ENCODE results near the gene ZBTB7B.

The ZBTB7B gene

DNA sequence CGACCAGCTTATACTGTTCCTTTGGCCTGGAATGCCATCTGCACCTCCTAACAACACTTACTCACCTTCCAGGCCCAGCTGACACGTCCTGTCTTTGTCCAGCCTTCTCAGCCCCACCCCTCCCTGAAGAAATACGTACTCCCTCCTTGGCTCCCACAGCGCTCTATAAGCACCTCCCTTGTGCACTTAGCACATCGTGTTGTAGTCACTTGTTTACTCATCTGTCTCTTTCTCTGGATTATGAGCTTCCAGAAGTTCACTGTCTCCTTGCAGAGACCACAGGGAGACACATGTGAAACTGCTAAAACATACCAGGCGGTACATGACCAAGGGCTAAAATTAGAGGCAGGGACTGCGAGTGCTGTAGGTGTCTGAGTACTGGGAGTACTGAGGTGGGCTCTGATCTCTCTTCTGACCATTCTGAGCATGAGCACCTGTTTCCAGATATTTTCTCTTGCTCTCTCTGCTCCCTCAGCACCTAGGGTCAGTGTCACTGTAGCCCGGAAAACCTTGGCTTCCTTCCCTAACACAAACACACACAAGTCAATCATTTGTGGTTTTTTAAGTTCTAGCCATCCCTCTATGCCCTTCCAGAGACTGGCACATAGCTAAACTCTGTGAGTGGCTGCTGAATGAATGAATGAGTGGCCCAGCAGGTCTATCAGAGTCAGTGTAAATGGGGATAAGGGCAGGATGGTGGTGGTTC, 36.2 kb downstream of the ZBTB7B start:
- no peak for DNase-seq (ENCODE audit: low spot score)

DNA sequence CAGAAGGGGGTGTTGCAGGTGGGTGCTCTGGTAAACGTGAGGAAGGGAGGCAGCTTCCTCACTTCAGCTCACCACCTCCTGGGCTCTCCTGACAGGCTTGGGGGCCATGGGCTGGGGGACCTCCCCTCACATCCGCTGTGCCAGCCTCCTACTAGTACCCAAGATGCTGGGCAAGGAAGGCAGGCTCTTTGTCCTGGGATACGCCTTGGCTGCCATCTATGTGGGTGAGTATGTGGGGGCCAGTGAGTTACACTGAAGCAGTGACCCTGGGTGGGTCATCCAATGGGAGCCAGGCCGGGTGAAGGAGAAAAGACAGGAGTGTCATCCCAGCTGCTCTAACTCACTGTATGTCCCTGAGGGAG, 36.7 kb downstream of the ZBTB7B start:
- no peak for DNase-seq (ENCODE audit: low spot score)

DNA sequence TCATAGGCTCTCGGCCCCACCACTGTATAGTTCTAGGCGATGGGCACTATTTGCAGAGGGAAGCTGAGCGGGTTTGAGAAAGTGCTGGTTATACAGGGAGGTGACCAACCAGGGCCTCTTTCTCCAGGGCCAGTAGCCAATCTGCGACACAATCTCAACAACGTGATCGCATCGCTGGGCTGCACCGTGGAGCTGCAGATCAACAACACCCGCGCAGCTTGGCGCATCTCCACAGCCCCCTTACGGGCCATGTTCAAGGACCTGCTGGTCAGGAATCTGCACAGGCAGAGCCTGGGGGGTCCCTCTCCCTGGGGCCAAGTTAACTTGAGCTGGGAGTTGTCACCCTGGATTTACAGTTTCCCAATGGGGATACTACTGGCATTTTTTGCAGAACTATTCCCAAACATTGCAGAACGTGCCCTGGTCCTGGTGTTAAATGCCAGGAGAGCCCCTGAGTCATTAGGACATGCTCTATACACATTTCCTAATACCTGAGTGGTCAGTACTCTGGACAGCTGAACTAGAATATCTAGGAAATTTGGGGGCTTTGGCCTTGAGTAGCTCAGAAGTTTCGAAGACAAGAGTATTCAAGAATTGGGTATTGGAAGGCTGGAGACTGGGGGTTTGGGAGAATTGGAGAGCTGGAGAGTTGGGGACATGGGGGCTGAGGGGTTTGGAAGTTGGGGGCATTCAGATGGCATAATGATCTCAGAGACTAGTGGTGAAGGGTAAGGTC, 37.9 kb downstream of the ZBTB7B start:
- no peak for DNase-seq (ENCODE audit: low spot score)

DNA sequence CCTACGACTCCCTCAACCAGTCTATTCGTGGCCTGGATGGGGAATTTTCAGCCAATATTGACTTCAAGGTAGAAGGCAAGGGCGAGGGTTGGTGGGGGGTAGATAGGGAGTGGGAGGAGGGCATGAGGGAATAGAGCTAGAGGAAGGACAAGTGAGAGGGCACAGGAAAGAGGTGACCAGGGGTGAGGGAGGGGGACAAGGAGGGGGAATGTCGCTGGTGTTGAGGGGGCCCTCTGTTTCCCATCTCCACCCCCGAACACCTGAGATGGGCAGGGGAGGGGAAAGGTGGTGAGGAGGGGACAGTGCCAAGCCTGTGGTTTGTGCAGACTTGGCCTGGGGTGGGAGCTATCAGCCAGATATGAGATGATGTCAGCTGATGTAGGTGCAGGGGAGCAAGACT, 40.2 kb downstream of the ZBTB7B start:
- DNase-seq (ENCODE audit: low spot score), result no peak

DNA sequence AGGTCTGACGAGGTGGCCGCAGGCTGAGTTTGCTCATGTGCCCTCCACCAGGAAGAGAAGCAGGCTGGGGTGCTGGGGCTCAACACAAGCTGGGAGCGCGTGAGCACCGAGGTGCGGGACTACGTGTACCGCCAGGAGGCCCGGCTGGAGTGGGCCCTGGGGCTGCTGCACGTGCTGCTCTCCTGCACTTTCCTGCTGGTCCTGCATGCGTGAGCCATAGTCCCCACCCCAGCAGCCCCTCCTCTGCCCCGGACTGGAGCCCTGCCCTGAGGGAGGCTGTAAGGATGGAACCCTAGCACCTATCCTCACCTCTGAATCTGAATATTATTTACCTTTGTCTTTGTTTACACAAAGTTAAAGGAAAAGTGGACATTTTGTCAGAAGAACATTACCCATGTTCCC, 40.7 kb downstream of the ZBTB7B start:
- no peak for DNase-seq (ENCODE audit: low spot score)

DNA sequence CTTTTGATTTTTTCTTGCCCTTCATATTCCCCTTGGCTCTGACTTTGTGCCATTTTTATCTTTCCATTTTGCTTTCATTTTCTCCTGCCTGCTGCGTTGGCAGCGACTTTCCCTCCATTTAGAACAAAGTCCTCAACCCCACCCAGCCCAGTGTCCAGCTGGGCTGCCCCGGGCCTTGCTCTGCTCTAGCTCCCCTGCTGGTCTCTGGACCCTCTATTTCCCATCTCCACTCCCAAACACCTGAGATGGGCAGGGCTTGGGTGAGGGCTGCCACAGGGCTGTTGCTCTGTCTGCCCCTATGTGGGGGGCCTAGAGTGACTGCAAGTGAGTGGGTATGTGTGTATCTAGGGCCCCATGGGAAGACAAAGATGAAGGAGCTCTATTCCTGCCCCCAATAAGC, 41.2 kb downstream of the ZBTB7B start:
- DNase-seq (ENCODE audit: low spot score), result no peak

DNA sequence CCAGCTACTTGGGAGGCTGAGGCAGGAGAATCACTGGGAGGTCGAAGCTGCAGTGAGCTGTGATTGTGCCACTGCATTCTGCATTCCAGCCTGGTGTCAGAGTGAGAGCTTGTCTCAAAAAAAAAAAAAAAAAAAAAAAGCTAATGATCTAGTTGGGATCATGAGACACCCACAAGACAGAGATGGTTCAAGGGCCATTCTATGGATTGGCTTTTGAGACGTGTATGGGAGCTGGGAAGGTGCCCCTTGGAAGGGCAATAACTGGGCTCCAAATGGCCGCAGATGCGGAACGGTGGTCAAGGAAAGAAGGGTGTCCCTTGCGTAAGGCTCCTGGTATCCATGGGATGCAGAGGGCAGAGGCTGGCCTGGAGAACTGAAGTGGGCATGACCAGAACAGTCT, 41.8 kb downstream of the ZBTB7B start:
- no peak for DNase-seq (ENCODE audit: low spot score)

DNA sequence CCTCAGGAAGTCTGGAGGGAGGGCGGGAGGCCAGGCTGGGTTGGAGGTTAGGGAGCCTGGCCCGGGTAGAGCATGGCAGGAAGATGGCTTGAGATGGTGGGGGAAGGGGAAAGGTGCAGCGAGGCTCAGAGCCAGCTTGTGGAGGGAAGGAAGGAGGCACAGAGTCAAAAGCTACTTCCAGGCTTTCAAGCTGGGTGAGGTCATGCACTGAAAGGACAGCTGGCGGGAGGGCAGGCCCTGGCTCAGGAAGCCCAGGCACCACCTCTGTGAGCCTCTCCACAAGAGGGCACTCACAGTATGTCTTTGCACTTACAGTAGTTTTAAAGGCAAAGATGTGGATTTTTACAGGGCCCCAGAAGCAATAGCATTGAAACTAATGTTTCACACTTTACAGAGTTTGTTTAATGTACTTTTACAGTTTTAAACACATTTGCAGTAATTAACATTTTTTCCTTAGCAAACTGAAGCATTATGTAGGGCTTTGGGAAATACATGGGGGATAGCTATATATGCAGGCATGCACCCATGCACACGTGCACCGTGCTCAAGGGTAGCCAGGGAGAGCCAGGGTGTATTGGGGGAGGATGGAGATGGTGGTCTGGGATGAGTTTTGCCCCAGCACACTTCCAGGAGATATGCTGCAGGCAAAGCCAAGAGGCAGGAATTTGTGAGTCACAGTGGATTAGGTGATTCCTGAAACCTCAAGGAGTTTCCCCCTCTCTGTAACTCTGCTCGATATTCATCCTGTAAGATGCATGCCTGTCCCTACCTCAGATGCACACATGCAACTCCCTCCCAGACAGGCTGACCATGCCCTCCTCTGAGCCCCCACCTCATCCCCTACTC, 42.4 kb downstream of the ZBTB7B start:
- peak; percentile 77 for DNase-seq (ENCODE audit: low spot score)

DNA sequence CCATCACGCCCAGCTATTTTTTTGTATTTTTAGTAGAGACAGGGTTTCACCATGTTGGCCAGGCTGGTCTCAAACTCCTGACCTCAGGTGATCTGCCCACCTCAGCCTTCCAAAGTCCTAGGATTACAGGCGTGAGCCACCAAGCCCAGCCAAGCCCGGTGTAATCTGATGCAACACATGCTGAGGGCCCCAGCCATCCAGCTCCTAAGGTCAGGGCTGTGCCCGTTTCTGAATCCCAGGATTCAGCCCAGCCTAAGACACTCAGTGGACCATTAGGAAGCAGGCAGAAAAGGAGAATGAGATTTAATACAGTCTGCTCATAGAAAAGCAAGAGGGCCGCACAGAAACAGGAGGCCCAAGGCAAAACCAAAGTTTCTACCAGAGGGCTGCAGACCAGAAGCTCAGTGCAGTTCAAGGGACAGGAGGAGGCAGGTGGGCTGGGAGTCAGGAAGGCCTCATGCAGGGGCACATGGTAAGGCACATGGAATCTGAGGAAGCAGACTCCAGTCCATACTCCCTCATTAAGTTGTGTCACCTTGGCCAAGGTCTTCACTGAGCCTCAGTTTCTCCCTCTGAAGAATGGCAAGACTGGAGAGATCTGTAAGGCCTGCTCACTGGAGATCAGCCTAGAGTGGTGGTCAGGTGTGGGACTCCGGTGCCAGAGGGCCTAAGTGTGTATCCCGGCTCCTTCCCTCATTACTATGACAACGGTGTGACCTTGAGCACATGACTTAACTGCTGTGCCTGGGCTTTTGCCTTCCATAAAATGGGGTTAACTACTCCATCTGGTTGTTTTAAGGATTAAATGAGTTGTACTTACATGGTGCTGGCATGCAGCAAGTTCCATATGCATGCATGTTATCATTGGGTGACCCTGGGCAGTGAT, 46.1 kb downstream of the ZBTB7B start:
- no peak for DNase-seq (ENCODE audit: low spot score)

DNA sequence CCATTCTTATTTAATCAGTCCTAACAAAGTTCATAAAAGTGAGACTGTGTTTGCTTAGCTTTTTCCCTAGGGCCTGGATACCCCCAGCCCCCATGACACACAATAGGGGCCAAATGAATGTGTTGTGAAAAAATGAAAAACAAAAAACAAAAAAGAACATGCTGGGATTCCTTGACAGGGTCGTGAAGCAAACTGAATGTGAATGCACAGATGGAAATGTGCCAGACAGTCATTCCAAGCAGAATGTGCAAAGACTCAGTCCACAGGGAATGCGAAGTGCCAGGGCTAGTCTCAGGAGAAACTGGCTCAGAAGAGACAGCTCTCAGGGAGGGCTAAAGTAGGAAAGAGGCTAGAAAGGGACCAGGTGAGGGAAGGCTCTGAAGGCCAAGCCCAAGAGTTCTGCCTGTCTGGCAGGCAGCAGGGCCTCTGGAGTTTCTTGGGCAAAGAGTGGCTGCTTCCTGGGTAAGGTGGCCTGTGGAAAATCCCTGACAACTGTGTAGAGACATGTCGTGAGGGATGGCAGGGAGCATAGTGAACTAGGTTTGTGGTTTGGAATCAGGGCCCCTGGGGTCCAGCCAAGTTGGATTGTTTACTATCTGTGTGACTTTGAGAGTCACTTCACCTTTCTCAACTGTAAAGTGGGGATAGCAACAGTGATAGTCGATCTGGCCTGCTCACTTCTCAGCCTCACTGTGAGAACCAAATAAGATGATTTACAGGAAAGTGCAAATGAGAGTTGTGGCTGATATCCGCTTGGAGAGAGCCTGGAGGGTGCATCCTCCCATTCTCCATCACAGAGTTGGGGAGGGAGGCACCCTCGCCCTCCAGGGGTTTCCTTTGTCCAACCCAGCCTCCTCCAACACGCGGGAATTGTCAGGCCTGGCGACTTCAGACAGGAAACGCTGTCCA, 47.3 kb downstream of the ZBTB7B start:
- DNase-seq (ENCODE audit: low spot score), result no peak

DNA sequence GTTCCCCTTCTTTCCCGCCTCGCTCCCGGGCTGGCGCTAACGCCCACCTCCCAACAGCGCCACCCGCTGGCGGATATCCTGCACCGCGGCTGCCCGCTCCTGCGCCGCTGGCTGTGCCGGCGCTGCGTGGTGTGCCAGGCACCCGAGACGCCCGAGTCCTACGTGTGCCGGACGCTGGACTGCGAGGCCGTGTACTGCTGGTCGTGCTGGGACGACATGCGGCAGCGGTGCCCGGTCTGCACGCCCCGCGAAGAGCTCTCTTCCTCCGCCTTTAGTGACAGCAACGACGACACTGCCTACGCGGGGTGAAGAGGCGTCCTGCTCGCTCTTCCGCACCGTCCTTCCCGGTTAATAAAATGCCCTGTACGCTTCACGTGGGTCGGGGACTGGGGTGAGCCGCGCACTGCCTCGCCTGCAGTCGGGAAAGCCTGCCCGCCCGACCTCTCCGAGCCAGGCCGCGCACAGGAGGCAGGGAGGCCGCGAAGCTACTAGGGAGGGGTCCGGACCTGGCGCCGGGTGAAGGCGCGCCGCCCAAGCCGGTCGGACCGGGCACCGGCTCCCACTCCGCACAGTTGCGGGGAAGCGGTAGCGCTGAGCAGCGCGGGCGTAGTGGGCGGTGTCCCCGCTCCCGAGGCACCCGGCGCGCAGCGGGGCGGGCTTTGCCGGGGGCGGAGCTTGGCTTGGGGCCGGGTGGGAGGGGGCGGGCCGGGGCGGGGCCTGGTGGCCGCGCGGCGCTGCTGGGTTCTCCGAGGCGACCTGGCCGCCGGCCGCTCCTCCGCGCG, 48.1 kb downstream of the ZBTB7B start, which contains the start of gene ADAM15:
Gene ADAM15 (plus strand): TSS at position 757 of the 782 bp plus-strand sequence. CDS start 71 bp downstream, outside the sequence.
- DNase-seq (ENCODE audit: low spot score), result peak; percentile 74

DNA sequence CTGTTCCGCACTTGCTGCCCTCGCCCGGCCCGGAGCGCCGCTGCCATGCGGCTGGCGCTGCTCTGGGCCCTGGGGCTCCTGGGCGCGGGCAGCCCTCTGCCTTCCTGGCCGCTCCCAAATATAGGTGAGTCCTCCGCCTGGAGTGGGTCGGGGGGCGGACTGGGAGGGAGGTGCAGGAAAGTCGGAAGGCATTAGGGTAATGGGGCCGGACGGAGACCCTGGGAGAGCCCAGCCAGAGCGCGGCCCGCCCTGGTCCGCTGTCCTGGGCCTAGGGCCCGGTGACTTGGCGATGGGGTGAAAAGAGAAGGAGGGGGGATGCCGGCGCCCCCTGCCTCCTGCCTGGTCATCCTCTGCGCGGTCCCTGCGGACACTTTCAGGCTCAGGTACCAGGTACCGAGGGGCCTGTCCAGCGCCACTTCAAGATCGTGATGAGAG, 48.8 kb downstream of the ZBTB7B start:
- DNase-seq (ENCODE audit: low spot score), result no peak

DNA sequence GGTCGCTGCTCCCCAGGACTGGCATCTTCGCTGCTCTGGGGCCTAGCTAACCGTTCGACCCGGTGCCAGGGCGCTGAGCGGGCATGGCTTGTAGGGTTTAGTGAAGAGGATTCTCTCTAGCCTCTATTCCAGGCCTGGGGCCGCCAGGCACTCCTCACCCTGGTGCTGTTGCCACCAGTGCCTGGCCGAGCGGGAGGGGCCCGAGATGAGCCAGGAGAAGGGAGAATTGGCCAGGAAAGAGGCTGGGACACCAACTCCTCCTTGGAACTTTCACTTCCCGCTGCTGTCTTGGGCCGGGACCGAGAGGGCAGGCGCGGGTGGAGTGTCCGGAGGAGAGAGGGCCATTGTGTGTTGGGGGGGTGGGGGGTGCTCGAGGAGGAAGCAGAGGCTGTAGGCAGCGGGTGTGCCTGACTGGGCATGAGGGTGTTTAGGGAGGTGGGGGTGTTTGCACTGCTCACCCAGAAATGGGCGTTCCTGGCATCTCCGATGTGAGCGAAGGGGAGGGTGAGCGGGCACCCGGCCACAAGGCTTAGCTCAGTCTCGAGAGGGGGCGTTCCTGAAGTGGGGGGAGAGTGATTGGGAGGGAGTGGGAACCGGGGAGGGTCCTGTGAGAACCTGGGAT, 49.3 kb downstream of the ZBTB7B start:
- peak; percentile 47 for DNase-seq (ENCODE audit: low spot score)

DNA sequence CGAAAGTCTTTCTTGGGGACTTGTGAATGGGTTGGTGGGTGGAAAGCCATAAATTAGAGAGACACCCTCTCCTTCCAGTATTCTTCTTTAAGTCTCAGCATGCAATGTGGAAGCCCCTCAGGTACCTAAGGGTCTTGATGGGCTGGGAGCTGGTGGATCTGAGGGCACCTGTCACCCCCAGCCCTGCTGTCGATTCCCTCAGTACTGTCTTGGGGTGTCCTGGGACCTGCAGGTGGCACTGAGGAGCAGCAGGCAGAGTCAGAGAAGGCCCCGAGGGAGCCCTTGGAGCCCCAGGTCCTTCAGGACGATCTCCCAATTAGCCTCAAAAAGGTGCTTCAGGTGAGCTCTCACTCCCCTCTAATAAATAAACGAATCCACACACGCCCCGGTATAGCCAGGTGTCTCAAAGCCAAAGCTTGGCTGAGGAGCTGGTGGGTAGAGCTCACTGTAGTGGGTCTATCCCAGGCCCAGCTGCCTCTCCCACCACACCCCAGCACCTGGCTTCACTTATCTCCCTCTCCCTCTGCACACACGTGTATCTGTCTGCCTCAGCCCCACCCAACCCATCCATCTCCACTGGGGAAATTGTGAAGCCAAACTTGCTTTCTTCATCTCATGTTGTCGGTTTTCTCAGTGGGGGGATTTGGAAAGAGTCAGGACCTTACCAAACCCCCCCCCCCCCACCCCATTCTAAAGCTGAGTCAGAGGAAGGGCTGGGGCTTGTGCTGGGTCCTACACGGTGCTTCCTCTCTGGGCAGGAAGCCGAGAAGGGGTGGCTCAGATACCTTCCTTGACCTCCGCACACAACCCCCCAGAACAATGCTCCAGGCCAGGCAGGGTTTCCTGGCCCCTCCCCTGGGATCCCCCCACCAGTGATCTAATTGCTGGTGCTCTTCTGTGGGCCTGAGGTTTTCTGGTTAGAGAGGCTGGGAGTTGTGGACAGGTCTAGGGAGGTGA, 50.1 kb downstream of the ZBTB7B start:
- DNase-seq (ENCODE audit: low spot score), result no peak

DNA sequence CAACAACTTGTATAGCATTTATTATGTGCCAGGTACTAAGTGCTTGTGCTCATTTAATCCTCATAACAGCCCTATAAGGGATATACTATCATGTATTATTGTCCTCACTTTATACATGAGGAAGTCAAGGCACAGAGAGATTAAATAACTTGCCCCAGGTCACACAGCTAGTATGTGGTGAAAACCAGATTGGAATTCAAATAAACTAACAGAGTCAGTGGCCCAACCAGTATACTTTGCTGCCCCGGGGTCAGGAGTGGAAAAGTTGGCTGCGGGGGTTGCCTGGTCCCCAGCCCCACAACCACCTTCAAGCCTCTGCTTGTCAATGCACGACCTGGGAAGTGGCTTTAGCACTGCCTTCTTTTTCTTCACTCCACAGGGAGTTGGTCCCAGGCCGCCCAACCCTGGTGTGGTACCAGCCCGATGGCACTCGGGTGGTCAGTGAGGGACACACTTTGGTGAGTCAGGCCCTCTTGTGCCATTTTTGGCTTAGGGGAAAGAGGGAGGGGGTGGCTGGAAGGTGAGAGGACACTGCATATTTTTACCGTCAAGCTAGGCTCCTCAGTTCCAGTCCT, 51.0 kb downstream of the ZBTB7B start:
- no peak for DNase-seq (ENCODE audit: low spot score)

DNA sequence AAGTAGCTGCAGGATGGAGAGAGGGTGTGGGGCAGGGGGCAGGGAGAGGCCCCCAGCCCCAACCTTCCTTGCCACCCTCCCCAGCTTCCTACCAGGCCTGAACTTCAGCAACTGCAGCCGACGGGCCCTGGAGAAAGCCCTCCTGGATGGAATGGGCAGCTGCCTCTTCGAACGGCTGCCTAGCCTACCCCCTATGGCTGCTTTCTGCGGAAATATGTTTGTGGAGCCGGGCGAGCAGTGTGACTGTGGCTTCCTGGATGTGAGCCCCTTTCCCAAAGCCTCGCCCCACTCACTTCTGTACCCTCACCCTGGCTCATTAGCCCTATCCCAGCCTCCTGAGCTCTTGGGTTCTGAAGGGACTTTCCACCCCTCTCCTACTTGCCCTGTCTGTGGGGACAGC, 54.5 kb downstream of the ZBTB7B start:
- no peak for DNase-seq (ENCODE audit: low spot score)

DNA sequence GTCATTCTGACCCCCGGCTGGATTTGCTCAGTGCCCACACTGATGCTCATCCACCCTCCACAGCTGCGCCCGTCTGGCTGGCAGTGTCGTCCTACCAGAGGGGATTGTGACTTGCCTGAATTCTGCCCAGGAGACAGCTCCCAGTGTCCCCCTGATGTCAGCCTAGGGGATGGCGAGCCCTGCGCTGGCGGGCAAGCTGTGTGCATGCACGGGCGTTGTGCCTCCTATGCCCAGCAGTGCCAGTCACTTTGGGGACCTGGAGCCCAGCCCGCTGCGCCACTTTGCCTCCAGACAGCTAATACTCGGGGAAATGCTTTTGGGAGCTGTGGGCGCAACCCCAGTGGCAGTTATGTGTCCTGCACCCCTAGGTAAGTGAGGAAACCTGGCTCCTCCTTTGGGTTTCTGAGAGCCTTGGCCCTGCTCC, 55.2 kb downstream of the ZBTB7B start:
- no peak for DNase-seq (ENCODE audit: low spot score)

DNA sequence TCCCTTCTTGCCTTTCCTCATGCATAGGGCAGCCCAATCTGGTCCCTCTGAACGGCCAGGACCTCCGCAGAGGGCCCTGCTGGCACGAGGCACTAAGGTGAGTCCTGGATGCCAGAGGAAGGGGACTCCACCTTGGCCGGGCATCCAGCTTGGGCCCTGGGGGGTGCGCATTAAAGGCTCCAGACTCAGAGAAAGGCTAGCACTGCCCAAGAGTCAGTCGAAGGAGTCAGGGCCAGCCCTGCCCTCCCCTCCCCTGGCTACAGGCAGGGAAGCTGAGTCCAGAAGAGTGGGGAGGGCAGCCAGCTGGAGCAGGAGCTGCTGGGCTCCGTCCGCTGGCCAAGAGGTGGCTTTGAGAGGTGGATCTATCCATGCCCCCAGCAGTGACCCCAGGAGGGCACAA, 58.1 kb downstream of the ZBTB7B start:
- no peak for DNase-seq (ENCODE audit: low spot score)

All from cerebellar cortex (tissue), 1 donor.